ENCODE measurements around the gene TRIM52. TPM values are rescaled to one million over a fixed set of nuclear protein-coding genes. Genes with fewer than 3 reads are reported as not detected.

The TRIM52 gene
- total RNA-seq, 3 donors from 2014 or later, result 11.6 to 18.8 (median 15.8) TPM

DNA sequence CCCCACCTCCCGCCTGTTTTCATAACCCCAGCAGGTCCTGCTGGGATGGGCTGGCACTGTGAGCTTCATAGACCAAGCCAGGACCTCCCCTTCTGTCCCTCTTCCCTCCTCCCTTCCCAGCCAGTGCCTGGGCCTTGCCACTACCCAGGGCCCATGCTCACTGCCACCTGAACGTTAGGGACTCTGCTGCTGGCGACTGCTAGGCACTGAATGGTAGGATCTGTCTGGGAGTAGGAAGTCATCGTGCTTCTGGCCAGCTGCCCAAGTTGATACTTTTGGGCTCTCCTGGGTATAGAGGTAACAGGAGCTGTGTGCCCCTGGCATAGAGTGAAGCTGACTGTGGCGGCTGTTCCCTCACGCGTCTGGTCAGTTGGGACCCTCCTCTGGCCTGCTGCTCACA is 29.5 kb downstream of the TRIM52 start:
- no peak for ATAC-seq
- Histone ChIP-seq H3K36me3 (ENCODE audit: low read depth) (no peaks in the 10 kb centered on the region), H3K4me3 (no peak overlapping the region), H3K4me1 (ENCODE audit: low read depth) (no peaks in the 10 kb centered on the region), H3K9me3 (no peaks in the 10 kb centered on the region)
- TF ChIP-seq, protein P1, sequence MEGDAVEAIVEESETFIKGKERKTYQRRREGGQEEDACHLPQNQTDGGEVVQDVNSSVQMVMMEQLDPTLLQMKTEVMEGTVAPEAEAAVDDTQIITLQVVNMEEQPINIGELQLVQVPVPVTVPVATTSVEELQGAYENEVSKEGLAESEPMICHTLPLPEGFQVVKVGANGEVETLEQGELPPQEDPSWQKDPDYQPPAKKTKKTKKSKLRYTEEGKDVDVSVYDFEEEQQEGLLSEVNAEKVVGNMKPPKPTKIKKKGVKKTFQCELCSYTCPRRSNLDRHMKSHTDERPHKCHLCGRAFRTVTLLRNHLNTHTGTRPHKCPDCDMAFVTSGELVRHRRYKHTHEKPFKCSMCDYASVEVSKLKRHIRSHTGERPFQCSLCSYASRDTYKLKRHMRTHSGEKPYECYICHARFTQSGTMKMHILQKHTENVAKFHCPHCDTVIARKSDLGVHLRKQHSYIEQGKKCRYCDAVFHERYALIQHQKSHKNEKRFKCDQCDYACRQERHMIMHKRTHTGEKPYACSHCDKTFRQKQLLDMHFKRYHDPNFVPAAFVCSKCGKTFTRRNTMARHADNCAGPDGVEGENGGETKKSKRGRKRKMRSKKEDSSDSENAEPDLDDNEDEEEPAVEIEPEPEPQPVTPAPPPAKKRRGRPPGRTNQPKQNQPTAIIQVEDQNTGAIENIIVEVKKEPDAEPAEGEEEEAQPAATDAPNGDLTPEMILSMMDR (IDR thresholded peaks at IDR 0.05), result no peak
- intact Hi-C loops (cut with DNase I, micrococcal nuclease), result no loop called here
- DNase-seq, result no peak

DNA sequence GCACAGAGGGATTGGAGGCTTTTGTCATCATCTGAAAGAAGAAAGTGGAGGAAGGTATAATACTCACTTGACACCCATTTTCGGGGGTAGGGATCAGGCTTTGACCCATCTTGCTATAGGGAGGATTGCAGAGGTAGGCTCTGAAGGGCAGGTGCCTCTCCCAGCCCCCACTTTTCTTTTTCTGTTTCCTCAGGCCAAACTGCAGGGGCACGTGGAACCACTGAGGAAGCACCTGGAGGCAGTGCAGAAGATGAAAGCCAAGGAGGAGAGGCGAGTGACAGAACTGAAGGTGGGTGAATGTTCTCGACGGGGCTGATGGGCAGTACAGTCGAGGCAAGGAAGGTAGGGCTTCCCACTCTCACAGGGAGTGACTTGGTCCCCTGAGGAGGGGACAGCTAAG is 30.4 kb downstream of the TRIM52 start:
- Histone ChIP-seq H3K36me3 (ENCODE audit: low read depth) (no peaks in the 10 kb centered on the region), H3K4me3 (no peak overlapping the region), H3K9me3 (no peaks in the 10 kb centered on the region), H3K4me1 (ENCODE audit: low read depth) (no peaks in the 10 kb centered on the region)
- ATAC-seq, result no peak
- no peak for DNase-seq
- TF ChIP-seq, protein P1 (IDR thresholded peaks at IDR 0.05), result no peak
- intact Hi-C loops (cut with DNase I, micrococcal nuclease), result no loop called here

DNA sequence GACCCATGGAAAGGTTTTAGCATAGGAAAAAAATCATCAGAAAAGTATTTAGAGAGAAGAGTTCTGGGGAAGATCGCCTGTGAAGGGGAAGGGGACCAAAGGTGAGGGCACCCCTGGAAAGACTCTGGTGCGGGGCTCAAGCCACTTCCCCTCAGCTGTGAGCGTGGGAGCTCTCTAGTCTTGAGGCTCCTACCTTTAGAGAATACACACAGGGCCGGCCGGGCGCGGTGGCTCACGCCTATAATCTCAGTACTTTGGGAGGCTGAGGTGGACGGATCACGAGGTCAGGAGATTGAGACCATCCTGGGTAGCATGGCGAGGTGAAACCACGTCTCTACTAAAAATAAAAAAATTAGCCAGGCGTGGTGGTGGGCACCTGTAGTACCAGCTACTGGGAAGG is 30.9 kb downstream of the TRIM52 start:
- H3K36me3 ChIP-seq (ENCODE audit: low read depth), result no peaks in the 10 kb centered on the region
- ATAC-seq, result no peak
- DNase-seq, result no peak
- no peak overlapping the region for H3K4me3 ChIP-seq
- TF ChIP-seq, protein P1 (IDR thresholded peaks at IDR 0.05), result no peak
- H3K4me1 ChIP-seq (ENCODE audit: low read depth), result peaks cover 3% of the 10 kb centered on the region
- H3K9me3 ChIP-seq, result no peaks in the 10 kb centered on the region
- intact Hi-C loops (cut with DNase I, micrococcal nuclease), result no loop called here

DNA sequence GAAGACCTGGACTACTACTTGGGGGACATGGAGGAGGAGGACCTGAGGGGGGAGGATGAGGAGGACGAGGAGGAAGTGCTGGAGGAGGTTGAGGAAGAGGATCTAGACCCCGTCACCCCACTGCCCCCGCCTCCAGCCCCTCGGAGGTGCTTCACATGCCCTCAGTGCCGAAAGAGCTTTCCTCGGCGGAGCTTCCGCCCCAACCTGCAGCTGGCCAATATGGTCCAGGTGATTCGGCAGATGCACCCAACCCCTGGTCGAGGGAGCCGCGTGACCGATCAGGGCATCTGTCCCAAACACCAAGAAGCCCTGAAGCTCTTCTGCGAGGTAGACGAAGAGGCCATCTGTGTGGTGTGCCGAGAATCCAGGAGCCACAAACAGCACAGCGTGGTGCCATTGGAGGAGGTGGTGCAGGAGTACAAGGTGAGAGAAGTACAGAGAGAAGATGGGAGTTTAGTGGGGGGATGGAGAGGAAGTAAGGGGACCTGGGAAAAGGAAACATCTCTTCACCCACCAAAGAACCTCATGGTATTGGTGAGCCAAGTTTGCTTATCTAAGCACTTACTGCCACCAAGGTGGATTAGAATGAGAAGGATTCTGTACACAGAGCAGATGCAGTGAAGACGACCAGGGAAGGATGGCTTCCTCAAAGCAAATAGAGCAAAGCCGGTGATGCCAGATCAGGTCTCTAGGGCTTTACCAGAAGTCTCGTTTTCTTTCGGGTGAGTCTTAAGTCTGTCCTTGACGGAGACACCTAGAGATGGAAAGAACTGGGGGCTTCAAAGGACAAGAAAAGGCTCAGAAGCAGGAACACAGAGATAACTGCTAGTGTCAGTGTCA is 36.3 kb downstream of the TRIM52 start:
- no peak for ATAC-seq
- intact Hi-C loops (cut with DNase I, micrococcal nuclease), result no loop called here

DNA sequence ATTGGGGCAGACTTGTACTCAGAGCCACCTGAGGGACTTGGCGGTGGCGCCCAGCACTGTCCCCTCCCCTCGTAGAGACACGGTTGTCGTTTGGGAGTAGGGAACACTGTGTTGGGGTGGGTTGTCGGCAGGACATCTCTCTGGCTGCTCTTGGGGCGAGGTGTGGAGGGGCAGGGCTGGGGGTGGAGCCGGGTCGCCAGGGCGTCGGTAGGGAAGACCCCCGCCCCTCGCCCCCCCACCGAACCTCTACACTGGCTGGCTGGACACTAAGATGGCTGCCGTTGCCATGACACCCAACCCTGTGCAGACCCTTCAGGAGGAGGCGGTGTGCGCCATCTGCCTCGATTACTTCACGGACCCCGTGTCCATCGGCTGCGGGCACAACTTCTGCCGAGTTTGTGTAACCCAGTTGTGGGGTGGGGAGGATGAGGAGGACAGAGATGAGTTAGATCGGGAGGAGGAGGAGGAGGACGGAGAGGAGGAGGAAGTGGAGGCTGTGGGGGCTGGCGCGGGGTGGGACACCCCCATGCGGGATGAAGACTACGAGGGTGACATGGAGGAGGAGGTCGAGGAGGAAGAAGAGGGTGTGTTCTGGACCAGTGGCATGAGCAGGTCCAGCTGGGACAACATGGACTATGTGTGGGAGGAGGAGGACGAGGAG is 37.1 kb downstream of the TRIM52 start:
- peaks cover 9% of the 10 kb centered on the region for H3K4me1 ChIP-seq (ENCODE audit: low read depth)
- intact Hi-C loops (cut with DNase I, micrococcal nuclease), result loop anchor here in 1 of 2 donors (2.0 kb wide), 1 partner anchor 35 kb away; no protein-coding TSS in a partner anchor
- H3K36me3 ChIP-seq (ENCODE audit: low read depth), result no peaks in the 10 kb centered on the region
- H3K9me3 ChIP-seq, result no peaks in the 10 kb centered on the region
- peak overlapping the region; percentile 67 for H3K4me3 ChIP-seq
- TF ChIP-seq, protein P1 (IDR thresholded peaks at IDR 0.05), result no peak
- DNase-seq (no peak), ATAC-seq (peak; percentile 0)

More for the DNA sequence above, 36.3 kb downstream of the TRIM52 start:
- H3K9me3 ChIP-seq, result no peaks in the 10 kb centered on the region
- H3K4me3 ChIP-seq, result no peak overlapping the region
- DNase-seq, result peak; percentile 31 to 77 (median 59)
- peaks cover 9% of the 10 kb centered on the region for H3K4me1 ChIP-seq (ENCODE audit: low read depth)
- no peaks in the 10 kb centered on the region for H3K36me3 ChIP-seq (ENCODE audit: low read depth)
- TF ChIP-seq, protein P1 (IDR thresholded peaks at IDR 0.05), result no peak
